ENCODE results near the gene NAP1L4.

- TF ChIP-seq GATA3 (IDR thresholded peaks at IDR 0.05; ENCODE audit: low read depth, low read length) (no peak), GATA2 (IDR thresholded peaks at IDR 0.05; ENCODE audit: low read depth, low read length) (no peak)
These were observed 67.1 kb downstream of the NAP1L4 start for GRCh38 chr11:2924821-2925675.
